ENCODE results near the gene POLR3B. TPM values are rescaled to one million over a fixed set of nuclear protein-coding genes. Genes with fewer than 3 reads are reported as not detected.

The POLR3B gene
- total RNA-seq, 1 donor, result 11.9 TPM

DNA sequence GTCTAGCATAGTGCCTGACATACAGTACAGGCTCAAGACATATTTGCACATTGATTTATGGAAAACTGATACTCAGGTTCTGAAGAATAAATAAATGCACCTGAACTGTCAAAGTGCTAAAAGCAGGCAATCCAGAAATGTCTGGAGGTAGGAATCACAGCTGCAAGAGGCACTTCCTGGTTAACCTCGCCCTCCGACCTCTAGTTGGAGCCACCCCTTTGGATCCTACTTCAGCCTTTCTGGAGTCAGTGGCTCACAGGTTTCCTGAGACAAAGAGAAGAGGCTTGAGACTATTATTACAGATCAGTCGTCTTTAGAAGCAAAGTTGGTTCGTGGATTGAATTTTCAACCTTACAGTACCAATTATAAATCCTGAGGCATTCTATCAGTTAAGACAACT lies 42.0 kb upstream of the POLR3B start:
- Histone ChIP-seq H3K4me1 (ENCODE audit: insufficient read depth, low read length) (no peaks in the 10 kb centered on the region), H3K36me3 (ENCODE audit: insufficient read depth, low read length) (peaks cover 3% of the 10 kb centered on the region), H4K20me1 (ENCODE audit: insufficient read depth, low read length) (no peaks in the 10 kb centered on the region), H3K79me2 (ENCODE audit: insufficient read depth, low read length) (no peaks in the 10 kb centered on the region), H3K9me3 (ENCODE audit: low read depth, low read length) (no peaks in the 10 kb centered on the region), H3K27ac (ENCODE audit: low read depth, low read length) (no peak overlapping the region), H3K4me3 (ENCODE audit: insufficient read depth, low read length) (no peak overlapping the region), H2AFZ (ENCODE audit: low read length) (no peak overlapping the region), H3K4me2 (ENCODE audit: insufficient read depth, low read length) (no peak overlapping the region), H3K27me3 (ENCODE audit: insufficient read depth, low read length) (no peaks in the 10 kb centered on the region)
- TF ChIP-seq, protein P1, sequence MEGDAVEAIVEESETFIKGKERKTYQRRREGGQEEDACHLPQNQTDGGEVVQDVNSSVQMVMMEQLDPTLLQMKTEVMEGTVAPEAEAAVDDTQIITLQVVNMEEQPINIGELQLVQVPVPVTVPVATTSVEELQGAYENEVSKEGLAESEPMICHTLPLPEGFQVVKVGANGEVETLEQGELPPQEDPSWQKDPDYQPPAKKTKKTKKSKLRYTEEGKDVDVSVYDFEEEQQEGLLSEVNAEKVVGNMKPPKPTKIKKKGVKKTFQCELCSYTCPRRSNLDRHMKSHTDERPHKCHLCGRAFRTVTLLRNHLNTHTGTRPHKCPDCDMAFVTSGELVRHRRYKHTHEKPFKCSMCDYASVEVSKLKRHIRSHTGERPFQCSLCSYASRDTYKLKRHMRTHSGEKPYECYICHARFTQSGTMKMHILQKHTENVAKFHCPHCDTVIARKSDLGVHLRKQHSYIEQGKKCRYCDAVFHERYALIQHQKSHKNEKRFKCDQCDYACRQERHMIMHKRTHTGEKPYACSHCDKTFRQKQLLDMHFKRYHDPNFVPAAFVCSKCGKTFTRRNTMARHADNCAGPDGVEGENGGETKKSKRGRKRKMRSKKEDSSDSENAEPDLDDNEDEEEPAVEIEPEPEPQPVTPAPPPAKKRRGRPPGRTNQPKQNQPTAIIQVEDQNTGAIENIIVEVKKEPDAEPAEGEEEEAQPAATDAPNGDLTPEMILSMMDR (IDR thresholded peaks at IDR 0.05; ENCODE audit: extremely low read depth, low read depth, low read length), result no peak
- no peak for DNase-seq (ENCODE audit: insufficient read length, low spot score, missing footprints)

DNA sequence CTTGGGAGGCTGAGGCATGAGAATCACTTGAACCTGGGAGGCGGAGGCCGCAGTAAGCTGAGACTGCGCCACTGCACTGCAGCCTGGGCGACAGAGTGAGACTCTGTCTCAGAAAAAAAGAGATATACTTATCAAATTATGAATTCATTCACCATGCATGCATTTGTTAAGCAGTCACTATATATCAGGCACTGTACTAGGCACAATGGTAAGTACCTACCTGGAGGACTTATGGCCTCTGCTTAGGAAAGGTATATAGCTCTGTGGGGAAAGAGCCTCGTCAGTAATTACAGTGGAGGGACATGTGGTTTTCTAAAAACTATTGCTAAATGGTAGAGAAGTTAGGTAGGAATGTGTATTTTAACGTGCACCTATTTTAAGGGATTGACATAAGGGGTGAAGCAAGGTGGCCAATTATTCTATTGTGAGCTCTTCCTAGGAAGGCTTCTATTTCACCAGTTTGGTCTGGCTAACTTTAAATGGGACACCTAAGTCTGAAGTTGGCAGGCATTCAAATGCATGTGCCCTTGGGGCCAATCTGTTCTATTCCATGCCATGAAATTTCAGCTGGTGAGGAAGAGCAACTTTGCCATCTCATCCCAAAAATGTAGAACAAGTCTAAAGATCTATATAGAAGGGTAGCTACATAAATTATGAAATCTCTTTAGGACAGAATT lies 40.0 kb upstream of the POLR3B start:
- Histone ChIP-seq H2AFZ (ENCODE audit: low read length) (no peak overlapping the region), H3K79me2 (ENCODE audit: insufficient read depth, low read length) (no peaks in the 10 kb centered on the region), H3K4me2 (ENCODE audit: insufficient read depth, low read length) (no peak overlapping the region), H3K4me1 (ENCODE audit: insufficient read depth, low read length) (no peaks in the 10 kb centered on the region), H3K27ac (ENCODE audit: low read depth, low read length) (no peak overlapping the region), H3K27me3 (ENCODE audit: insufficient read depth, low read length) (no peaks in the 10 kb centered on the region), H4K20me1 (ENCODE audit: insufficient read depth, low read length) (no peaks in the 10 kb centered on the region), H3K36me3 (ENCODE audit: insufficient read depth, low read length) (peaks cover 3% of the 10 kb centered on the region), H3K4me3 (ENCODE audit: insufficient read depth, low read length) (no peak overlapping the region), H3K9me3 (ENCODE audit: low read depth, low read length) (no peaks in the 10 kb centered on the region)
- TF ChIP-seq, protein P1 (IDR thresholded peaks at IDR 0.05; ENCODE audit: extremely low read depth, low read depth, low read length), result no peak
- DNase-seq (ENCODE audit: insufficient read length, low spot score, missing footprints), result no peak

DNA sequence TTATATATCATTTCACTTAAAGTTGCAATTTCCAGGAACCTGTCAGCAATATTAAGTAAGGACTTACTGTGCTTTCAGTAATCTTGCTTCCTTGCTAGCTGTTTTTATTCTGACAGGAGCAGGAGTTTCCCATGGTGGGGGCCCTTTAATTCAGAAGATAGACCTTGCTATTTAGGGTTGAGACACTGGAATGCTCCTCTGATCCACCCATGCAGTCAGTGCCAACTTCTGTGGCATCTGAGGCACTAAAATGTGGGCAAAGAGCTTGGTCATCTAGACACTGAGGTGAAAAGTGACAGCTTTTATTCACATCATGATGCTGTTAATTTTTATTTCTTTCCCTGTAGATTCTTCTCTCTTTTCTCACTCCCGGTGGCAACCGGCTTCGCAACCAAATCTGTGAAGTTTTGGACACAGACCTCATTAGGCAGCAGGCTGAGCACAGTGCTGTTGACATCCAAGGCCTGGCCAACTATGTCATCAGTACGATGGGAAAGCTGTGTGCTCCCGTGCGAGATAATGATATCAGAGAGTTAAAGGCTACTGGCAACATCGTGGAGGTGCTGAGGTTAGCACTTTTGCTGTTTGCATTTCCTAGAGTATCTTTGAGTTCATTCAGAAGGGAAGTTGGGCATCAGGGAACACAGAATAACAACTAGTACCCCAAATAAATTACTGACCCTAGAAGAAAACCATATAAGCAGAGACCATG lies 36.3 kb upstream of the POLR3B start:
- H3K4me1 ChIP-seq (ENCODE audit: insufficient read depth, low read length), result no peaks in the 10 kb centered on the region
- H3K27me3 ChIP-seq (ENCODE audit: insufficient read depth, low read length), result no peaks in the 10 kb centered on the region
- no peak overlapping the region for H3K4me3 ChIP-seq (ENCODE audit: insufficient read depth, low read length)
- no peak overlapping the region for H2AFZ ChIP-seq (ENCODE audit: low read length)
- peaks cover 5% of the 10 kb centered on the region for H3K36me3 ChIP-seq (ENCODE audit: insufficient read depth, low read length)
- H3K27ac ChIP-seq (ENCODE audit: low read depth, low read length), result no peak overlapping the region
- TF ChIP-seq, protein P1 (IDR thresholded peaks at IDR 0.05; ENCODE audit: extremely low read depth, low read depth, low read length), result no peak
- no peak for DNase-seq (ENCODE audit: insufficient read length, low spot score, missing footprints)
- no peaks in the 10 kb centered on the region for H3K9me3 ChIP-seq (ENCODE audit: low read depth, low read length)
- no peaks in the 10 kb centered on the region for H4K20me1 ChIP-seq (ENCODE audit: insufficient read depth, low read length)
- H3K4me2 ChIP-seq (ENCODE audit: insufficient read depth, low read length), result no peak overlapping the region
- no peaks in the 10 kb centered on the region for H3K79me2 ChIP-seq (ENCODE audit: insufficient read depth, low read length)

DNA sequence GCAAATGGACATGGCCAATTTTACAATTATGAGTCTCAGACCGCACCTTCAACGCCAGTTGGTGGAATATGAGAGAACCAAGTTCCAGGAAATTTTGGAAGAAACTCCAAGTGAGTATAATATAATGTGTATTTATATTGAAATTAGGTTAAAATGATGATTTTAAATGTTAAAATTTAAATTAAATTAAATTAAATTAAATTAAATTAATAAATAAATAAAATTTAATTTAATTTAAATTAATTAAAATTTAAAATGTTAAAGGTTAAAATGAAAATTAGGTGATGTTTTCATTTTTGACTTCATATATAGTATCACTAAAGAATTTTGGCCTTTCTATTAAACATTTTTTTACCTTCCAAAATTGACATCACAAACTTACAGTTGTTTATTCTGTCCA lies 34.0 kb upstream of the POLR3B start:
- Histone ChIP-seq H3K27me3 (ENCODE audit: insufficient read depth, low read length) (no peaks in the 10 kb centered on the region), H3K27ac (ENCODE audit: low read depth, low read length) (no peak overlapping the region), H4K20me1 (ENCODE audit: insufficient read depth, low read length) (no peaks in the 10 kb centered on the region), H3K4me2 (ENCODE audit: insufficient read depth, low read length) (no peak overlapping the region), H3K79me2 (ENCODE audit: insufficient read depth, low read length) (no peaks in the 10 kb centered on the region), H3K4me3 (ENCODE audit: insufficient read depth, low read length) (no peak overlapping the region), H2AFZ (ENCODE audit: low read length) (no peak overlapping the region), H3K9me3 (ENCODE audit: low read depth, low read length) (no peaks in the 10 kb centered on the region), H3K36me3 (ENCODE audit: insufficient read depth, low read length) (peaks cover 5% of the 10 kb centered on the region), H3K4me1 (ENCODE audit: insufficient read depth, low read length) (no peaks in the 10 kb centered on the region)
- TF ChIP-seq, protein P1 (IDR thresholded peaks at IDR 0.05; ENCODE audit: extremely low read depth, low read depth, low read length), result no peak
- DNase-seq (ENCODE audit: insufficient read length, low spot score, missing footprints), result no peak
